Ishikawa (cell line): Measurements from ENCODE around the gene CCDC187.
A peak's percentile ranks its signal among the peaks of the same experiment; 100 is the strongest.

Experiments used
- CEBPB ChIP-seq: IDR thresholded peaks from 2 replicates; pipeline ENCODE4 v1.6.1; 2012
- CREB1 ChIP-seq: IDR thresholded peaks from 2 replicates; pipeline ENCODE4 v1.6.1; 2012; ENCODE audit warnings: low read depth
- EGR1 ChIP-seq: IDR thresholded peaks from 2 replicates; pipeline ENCODE4 v1.6.1; 2012
- EP300 ChIP-seq: IDR thresholded peaks from 2 replicates; pipeline ENCODE4 v1.6.1; 2012; ENCODE audit warnings: borderline replicate concordance
- FOXM1 ChIP-seq: IDR thresholded peaks from 2 replicates; pipeline ENCODE4 v1.6.1; 2012; ENCODE audit warnings: low read depth, borderline replicate concordance
- MAX ChIP-seq: IDR thresholded peaks from 2 replicates; pipeline ENCODE4 v1.6.1; 2012
- NFIC ChIP-seq: IDR thresholded peaks from 2 replicates; pipeline ENCODE4 v1.6.1; 2012
- RAD21 ChIP-seq: IDR thresholded peaks from 2 replicates; pipeline ENCODE4 v1.6.1; 2012; ENCODE audit warnings: low read depth
- REST ChIP-seq: IDR thresholded peaks from 2 replicates; pipeline ENCODE4 v1.6.1; 2012; ENCODE audit warnings: low read depth, mild to moderate bottlenecking
- TAF1 ChIP-seq: IDR thresholded peaks from 2 replicates; pipeline ENCODE4 v1.6.1; 2012; ENCODE audit warnings: low read depth, mild to moderate bottlenecking
- TCF12 ChIP-seq: IDR thresholded peaks from 2 replicates; pipeline ENCODE4 v1.6.1; 2012; ENCODE audit warnings: low read depth
- TEAD4 ChIP-seq: IDR thresholded peaks from 2 replicates; pipeline ENCODE4 v1.6.1; 2012
- USF1 ChIP-seq: IDR thresholded peaks from 2 replicates; pipeline ENCODE4 v1.6.1; 2012
- YY1 ChIP-seq: IDR thresholded peaks from 2 replicates; pipeline ENCODE4 v1.6.1; 2012; ENCODE audit warnings: low read depth
- ZBTB7A ChIP-seq: IDR thresholded peaks from 2 replicates; pipeline ENCODE4 v1.6.1; 2012; ENCODE audit warnings: low read depth

Gene CCDC187

GRCh38 chr9:136345281-136346156 lies 41.6 kb upstream of the CCDC187 start:
- TF ChIP-seq REST, result no peak
- TF ChIP-seq TCF12, result no peak
- TF ChIP-seq USF1, result no peak
- TF ChIP-seq TAF1, result no peak
- no peak for TF ChIP-seq FOXM1
- TF ChIP-seq CEBPB, result no peak
- no peak for TF ChIP-seq TEAD4
- no peak; the same call in 1 of the 2 replicates for TF ChIP-seq ZBTB7A
- TF ChIP-seq RAD21, result peak; percentile 55; the same call in 1 of the 2 replicates

- no peak for TF ChIP-seq EP300
- TF ChIP-seq EGR1, result no peak
- TF ChIP-seq CREB1, result no peak
Measured at GRCh38 chr9:136344544-136345280, 40.8 kb upstream of the CCDC187 start.

GRCh38 chr9:136343884-136344269 lies 40.0 kb upstream of the CCDC187 start:
- TF ChIP-seq REST (no peak), YY1 (no peak)

- TF ChIP-seq USF1 (no peak), REST (no peak), EP300 (no peak), YY1 (no peak), TEAD4 (no peak), MAX (no peak), TCF12 (no peak), RAD21 (no peak), ZBTB7A (no peak), NFIC (no peak), CREB1 (no peak), EGR1 (no peak), FOXM1 (no peak), CEBPB (no peak), TAF1 (no peak)
Measured at GRCh38 chr9:136343121-136343883, 39.4 kb upstream of the CCDC187 start.
